ENCODE measurements around the gene PDE4C. TPM values are rescaled to one million over a fixed set of nuclear protein-coding genes. Genes with fewer than 3 reads are reported as not detected.

The PDE4C gene
- total RNA-seq, 1 donor from 2014 or later: not detected

DNA sequence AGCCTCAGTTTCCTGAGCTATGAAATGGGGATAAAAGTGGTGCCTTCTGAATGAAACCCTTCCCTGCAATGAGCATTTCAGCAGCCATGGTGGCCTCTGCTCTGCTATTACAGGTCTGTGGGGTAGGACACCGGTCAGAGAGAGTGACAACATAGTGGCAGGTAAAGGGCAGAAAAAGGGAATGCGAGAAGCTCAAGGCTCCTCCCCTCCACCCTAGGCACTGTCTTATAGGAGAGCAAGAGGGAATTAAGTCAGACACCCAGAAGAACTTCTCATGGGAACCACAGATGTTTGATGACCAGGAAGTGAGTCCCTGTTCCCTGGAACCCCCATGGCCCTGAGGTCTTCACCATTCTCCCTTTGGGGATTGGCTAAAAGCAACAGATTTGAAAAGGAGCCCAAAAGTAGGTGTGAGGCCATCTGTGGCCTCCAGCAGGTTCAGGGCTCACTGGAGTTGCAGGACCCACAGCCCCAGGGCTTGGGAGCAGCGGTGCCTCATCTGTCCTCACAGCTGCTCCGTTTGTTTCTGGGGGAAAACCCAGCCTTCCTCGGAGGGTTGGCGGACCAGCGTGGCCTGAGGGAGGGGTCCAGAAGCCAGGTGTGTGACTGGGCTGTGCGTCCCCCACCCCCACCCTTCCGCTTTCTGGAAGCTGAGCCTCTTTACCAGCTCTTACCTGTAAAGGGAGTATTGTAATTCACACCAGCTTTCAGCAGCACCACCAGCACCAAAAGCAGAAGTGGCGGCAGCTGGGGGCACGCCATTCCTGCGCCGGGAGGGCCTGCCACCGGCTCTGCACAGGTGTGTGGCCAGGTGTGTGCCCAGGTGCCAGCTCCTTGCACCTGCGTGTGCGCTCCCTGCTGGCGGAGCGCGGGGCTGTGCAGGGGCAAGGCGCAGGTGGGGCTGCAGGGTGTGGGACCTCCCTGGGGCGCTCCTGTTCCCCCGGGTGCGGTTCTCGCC lies 28.6 kb upstream of the PDE4C start:
- intact Hi-C loops (cut with micrococcal nuclease): loop anchor here (5.0 kb wide), 1 partner anchor 193 kb away; no protein-coding TSS in a partner anchor

GRCh38 chr19:18253716-18254115 lies 27.5 kb upstream of the PDE4C start:
- intact Hi-C loops (cut with micrococcal nuclease): loop anchor here (2.0 to 5.0 kb wide), 2 partner anchors 191 to 245 kb away; partner anchors contain the start of gene ARRDC2

- intact Hi-C loops (cut with micrococcal nuclease): loop anchor here (2.0 to 5.0 kb wide), 2 partner anchors 191 to 244 kb away; partner anchors contain the start of gene ARRDC2
These were observed 26.9 kb upstream of the PDE4C start for GRCh38 chr19:18253130-18253529.

- intact Hi-C loops (cut with micrococcal nuclease): loop anchor here (1.0 to 5.0 kb wide), 4 partner anchors 25 to 244 kb away; partner anchors contain the start of gene ARRDC2
These were observed 26.1 kb upstream of the PDE4C start for GRCh38 chr19:18252370-18252717.

DNA sequence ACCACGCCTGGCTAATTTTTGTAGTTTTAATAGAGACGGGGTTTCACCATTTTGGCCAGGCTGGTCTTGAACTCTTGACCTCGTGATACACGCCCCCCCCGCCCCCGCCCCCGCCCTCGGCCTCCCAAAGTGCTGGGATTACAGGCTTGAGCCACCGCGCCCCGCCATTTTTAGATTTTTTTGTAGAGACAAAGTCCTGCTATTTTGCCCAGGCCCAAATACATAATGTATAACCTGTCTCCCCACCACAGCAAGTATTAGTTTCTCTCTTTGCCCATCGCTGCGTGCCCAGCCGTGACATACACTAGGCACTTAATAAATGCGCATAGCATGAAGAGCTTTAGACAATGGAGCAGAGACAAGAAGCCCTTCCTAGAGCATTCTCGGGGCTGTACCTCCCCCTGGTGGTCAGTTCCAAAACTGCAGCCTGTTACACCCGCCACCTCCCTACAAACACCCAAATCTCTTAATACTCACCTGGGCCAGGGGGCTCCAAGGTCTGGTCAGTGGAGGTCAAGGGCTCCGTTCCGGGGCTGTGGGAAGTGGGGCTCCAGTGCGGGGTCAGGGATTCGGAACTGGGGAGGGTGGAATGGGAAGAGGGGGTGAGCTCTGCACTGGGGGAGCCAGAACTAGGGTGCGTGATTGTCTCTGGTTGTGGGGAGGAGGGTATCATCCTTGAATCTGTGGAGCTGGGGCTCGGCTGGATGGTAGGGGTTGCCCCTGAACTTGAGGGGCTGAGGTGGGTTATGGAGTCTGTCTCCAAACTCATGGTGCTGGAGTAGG lies 25.5 kb upstream of the PDE4C start:
- intact Hi-C loops (cut with micrococcal nuclease): loop anchor here (1.0 to 5.0 kb wide), 8 partner anchors 24 to 243 kb away; partner anchors contain the start of genes ARRDC2 and RAB3A

DNA sequence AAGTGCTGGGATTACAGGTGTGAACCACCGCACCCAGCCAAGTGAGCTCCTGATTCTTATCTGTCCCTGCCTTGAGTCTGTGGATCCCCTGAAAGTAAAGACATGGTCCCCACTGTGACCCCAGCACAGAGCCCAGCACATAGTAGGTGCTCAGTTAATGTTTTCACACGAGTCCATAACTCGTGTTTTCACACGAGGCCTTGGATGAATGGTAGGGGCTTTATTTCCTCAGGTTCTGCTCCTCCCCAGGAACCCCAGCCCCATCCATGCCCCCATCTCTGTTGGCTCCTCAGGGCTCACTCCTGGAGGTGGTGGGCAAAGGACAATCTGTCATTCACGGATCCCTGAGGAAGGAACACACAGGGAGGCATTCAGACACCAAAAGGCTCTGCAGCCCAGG lies 23.6 kb upstream of the PDE4C start:
- intact Hi-C loops (cut with micrococcal nuclease): loop anchor here (5.0 kb wide), 1 partner anchor 188 kb away; no protein-coding TSS in a partner anchor

GRCh38 chr19:18245297-18245696 lies 19.1 kb upstream of the PDE4C start:
- intact Hi-C loops (cut with micrococcal nuclease): no loop called here

GRCh38 chr19:18239303-18239702 lies 13.1 kb upstream of the PDE4C start:
- intact Hi-C loops (cut with micrococcal nuclease): no loop called here

DNA sequence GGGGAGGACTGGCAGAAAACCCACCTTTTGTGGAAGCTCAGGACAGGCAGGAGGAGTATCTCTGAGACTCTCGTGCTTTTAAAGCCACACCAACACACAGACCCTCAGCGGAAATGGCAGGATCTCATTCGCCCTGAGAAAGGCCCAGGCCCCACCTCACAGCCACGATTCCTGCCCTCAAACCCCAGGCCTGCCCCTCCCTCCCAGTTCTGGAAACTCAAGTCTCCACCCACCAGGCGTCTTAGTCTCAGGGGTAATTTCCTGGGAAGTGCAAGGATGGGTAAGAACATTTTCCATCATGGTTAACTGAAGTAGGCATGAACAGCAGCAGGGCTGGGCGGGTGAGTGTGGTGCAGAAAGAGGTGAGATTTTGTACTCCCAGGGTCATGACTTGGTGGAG lies 8.0 kb upstream of the PDE4C start:
- intact Hi-C loops (cut with micrococcal nuclease): no loop called here

- intact Hi-C loops (cut with micrococcal nuclease): no loop called here
These were observed 7.1 kb upstream of the PDE4C start for GRCh38 chr19:18233224-18233825.

- intact Hi-C loops (cut with micrococcal nuclease): no loop called here
These were observed 6.4 kb upstream of the PDE4C start for GRCh38 chr19:18232540-18233223.

- intact Hi-C loops (cut with micrococcal nuclease): no loop called here
These were observed 5.5 kb upstream of the PDE4C start for GRCh38 chr19:18231775-18232174.

DNA sequence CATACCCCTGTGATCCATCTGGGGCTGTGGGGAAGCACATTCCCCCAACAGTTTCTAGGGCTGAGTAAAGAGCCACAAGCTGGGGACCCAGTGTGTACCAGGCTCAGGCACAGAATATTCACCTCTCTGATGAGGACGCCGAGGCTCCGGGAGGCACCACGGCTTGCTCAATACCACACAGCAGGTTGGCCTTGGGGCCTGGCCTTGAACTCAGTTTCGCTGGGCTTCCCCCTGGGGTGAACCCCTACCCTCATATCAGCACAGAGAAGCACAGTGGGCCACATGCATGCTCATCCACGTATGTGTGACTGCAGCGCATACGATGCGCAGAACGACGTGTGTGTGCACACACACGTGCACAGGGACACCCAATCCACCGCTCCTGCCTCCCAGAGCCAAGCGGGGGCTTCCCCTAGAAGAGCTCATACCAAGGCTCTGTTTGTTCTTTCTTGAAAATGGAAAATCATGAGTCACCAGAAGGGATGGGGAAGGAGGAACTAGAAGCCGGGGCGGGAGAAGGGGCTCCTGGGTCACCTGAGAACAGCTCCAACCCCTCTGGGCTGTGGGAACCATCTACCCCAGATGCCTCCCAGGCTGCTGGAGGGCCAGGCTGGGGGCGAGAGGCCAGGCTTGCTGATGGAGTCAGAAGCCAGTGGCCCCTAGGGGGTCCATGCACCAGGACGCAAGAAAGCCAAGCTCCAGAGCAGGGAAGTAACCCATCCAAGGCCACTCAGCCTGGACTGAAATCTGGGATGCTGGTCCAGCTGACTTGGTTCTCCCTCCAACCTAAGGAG lies 4.9 kb upstream of the PDE4C start:
- intact Hi-C loops (cut with micrococcal nuclease): no loop called here

GRCh38 chr19:18229915-18230314 lies 3.7 kb upstream of the PDE4C start:
- intact Hi-C loops (cut with micrococcal nuclease): loop anchor here (1.0 kb wide), 1 partner anchor 98 kb away; no protein-coding TSS in a partner anchor

DNA sequence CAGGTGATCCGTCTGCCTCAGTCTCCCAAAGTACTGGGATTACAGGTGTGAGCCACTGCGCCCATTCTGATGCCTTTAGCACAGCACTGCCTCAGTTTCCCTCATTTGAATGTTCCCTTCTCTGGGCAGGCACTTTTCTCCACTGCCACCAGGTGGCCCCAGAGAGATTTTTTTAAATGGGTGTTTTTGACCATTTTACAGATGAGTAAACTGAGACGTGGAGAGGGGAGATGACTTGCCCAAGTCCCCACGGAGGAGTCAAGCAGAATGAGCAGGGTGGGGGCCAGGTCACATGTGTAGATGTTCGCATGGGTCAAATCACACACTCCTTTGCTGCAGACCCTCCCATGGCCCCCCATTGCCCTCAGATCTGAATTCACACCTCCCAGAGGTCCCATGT lies 3.2 kb upstream of the PDE4C start:
- intact Hi-C loops (cut with micrococcal nuclease): loop anchor here (1.0 kb wide), 1 partner anchor 99 kb away; no protein-coding TSS in a partner anchor

GRCh38 chr19:18227781-18228271 lies 1.6 kb upstream of the PDE4C start:
- intact Hi-C loops (cut with micrococcal nuclease): loop anchor here (1.0 kb wide), 1 partner anchor 24 kb away; no protein-coding TSS in a partner anchor

GRCh38 chr19:18226956-18227780 lies 930 bp upstream of the PDE4C start:
- intact Hi-C loops (cut with micrococcal nuclease): loop anchor here (1.0 kb wide), 1 partner anchor 25 kb away; no protein-coding TSS in a partner anchor

DNA sequence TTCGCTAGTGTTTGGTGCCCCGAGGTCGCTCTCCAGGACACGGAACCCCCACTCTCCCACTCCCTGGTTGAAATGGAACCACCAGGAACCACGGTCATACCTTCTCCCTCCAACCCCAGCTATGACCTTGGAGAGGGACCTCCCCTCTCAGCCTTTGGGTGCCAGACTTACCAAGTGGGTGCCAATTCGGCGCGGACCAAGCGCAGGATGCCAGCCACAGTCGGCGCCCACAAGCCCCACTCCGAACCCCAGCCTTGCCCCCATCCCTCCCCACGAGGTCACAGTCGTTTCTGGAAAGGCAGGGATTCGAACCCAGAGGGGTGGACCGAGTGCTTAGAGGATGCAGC lies 910 bp downstream of the PDE4C start:
- intact Hi-C loops (cut with micrococcal nuclease): no loop called here

Data from T-helper 1 cell treated with Interleukin-12 subunit alpha and Interleukin-12 subunit beta and Interleukin-4 antibody, amounts not matched to agents 30 ng/mL and 1 ng/mL, for 36 hours (primary cell).